ENCODE measurements around the gene HHAT.

DNA sequence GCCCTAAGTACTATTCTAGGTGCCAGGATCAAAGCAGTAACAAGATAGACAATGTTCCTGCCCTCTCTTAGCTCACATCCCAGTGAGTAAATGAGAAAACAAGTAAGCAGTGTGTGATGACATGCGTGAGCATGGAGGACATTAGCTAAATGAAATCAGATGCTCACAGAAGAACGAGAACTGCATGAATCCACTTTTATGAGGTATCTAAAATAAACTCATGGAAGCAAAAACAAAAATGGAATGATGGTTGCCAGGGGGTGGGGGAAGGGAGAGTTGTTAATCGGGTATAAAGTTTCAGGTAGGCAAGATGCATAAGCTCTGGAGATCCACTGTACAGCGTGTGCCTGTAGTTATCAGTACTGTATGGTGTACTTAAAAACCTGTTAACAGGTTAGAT lies 195.1 kb downstream of the HHAT start:
- no peak for TF ChIP-seq CTCF (IDR thresholded peaks at IDR 0.05)
- no peak for TF ChIP-seq ZFX (IDR thresholded peaks at IDR 0.05; ENCODE audit: borderline replicate concordance)

Measured in 22Rv1 (cell line).